GM23338 (cell line): ENCODE measurements around the gene COBLL1. TPM values are rescaled to one million over a fixed set of nuclear protein-coding genes. Genes with fewer than 3 reads are reported as not detected.

ENCODE experiments used
- ATAC-seq: fragments of 200-7000 bp; cut with Tn5 transposase; 3 replicates; pipeline ENCODE4 v1.9.1; 2020
- DNase-seq: peaks from one replicate; pipeline ENCODE4 v3.0.0-alpha.2; 2015; ENCODE audit warnings: low spot score
- H2AFZ ChIP-seq: fragments of 200-600 bp; sonication (generic); 2 replicates; pipeline ENCODE4 v1.8.0; 2016; ENCODE audit warnings: antibody characterized with exemption, mild to moderate bottlenecking, moderate library complexity
- H3F3A ChIP-seq: fragments of 200-600 bp; sonication (generic); replicated peaks from 2 replicates; pipeline ENCODE4 v1.8.0; 2017; ENCODE audit warnings: antibody characterized with exemption, mixed run types, low read depth
- H3K27ac ChIP-seq: fragments of 200-600 bp; sonication (generic); 2 replicates; pipeline ENCODE4 v1.6.1; 2016; ENCODE audit warnings: low read depth
- H3K27me3 ChIP-seq: fragments of 200-600 bp; sonication (generic); 2 replicates; pipeline ENCODE4 v1.8.0; 2016; ENCODE audit warnings: mild to moderate bottlenecking, mixed run types, moderate library complexity; ENCODE audit not compliant: insufficient read depth
- H3K36me3 ChIP-seq: fragments of 200-600 bp; sonication (generic); 2 replicates; pipeline ENCODE4 v1.8.0; 2016; ENCODE audit warnings: mild to moderate bottlenecking; ENCODE audit not compliant: insufficient read depth
- H3K4me1 ChIP-seq: fragments of 200-600 bp; sonication (generic); 2 replicates; pipeline ENCODE4 v1.8.0; 2016; ENCODE audit warnings: mild to moderate bottlenecking, moderate library complexity; ENCODE audit not compliant: insufficient read depth
- H3K4me2 ChIP-seq: fragments of 200-600 bp; sonication (generic); 2 replicates; pipeline ENCODE4 v1.7.1; 2017; ENCODE audit warnings: mixed run types
- H3K4me3 ChIP-seq: fragments of 200-600 bp; sonication (generic); 2 replicates; pipeline ENCODE4 v1.6.1; 2016; ENCODE audit warnings: mixed run types
- H3K79me2 ChIP-seq: fragments of 200-600 bp; sonication (generic); replicated peaks from 2 replicates; pipeline ENCODE4 v1.8.0; 2017; ENCODE audit warnings: mild to moderate bottlenecking; ENCODE audit not compliant: insufficient read depth
- H3K9me2 ChIP-seq: fragments of 200-600 bp; sonication (generic); 2 replicates; pipeline ENCODE4 v1.8.0; 2017; ENCODE audit not compliant: insufficient read depth
- H4K20me1 ChIP-seq: fragments of 200-600 bp; sonication (generic); replicated peaks from 2 replicates; pipeline ENCODE4 v1.8.0; 2017; ENCODE audit warnings: mild to moderate bottlenecking; ENCODE audit not compliant: insufficient read depth
- H3K27ac Mint-ChIP-seq: 2 replicates; pipeline ENCODE4 v1.8.0; 2020; ENCODE audit warnings: inconsistent platforms, mild to moderate bottlenecking, moderate library complexity, mixed read lengths
- H3K27me3 Mint-ChIP-seq: 3 replicates; pipeline ENCODE4 v1.8.0; 2022; ENCODE audit warnings: low read depth, mild to moderate bottlenecking, moderate library complexity, mixed read lengths, inconsistent platforms; ENCODE audit not compliant: insufficient read depth, poor library complexity
- H3K36me3 Mint-ChIP-seq: 3 replicates; pipeline ENCODE4 v1.8.0; 2021; ENCODE audit warnings: low read depth, mild to moderate bottlenecking, inconsistent platforms, moderate library complexity, mixed read lengths
- H3K4me1 Mint-ChIP-seq: 3 replicates; pipeline ENCODE4 v1.8.0; 2020; ENCODE audit warnings: mild to moderate bottlenecking, inconsistent platforms, mixed read lengths
- H3K4me3 Mint-ChIP-seq: 3 replicates; pipeline ENCODE4 v1.8.0; 2021; ENCODE audit warnings: moderate library complexity, mild to moderate bottlenecking, inconsistent platforms, mixed read lengths
- H3K9me3 Mint-ChIP-seq: 3 replicates; pipeline ENCODE4 v1.8.0; 2020; ENCODE audit warnings: moderate library complexity, mild to moderate bottlenecking, inconsistent platforms, mixed read lengths
- CREB1 ChIP-seq: fragments of 250-450 bp; sonication (Bioruptor Pico); IDR thresholded peaks from 2 replicates; pipeline ENCODE4 v1.5.0; 2020; ENCODE audit warnings: low read depth, mild to moderate bottlenecking, moderate library complexity
- EZH2 ChIP-seq: fragments of 200-600 bp; sonication (generic); IDR thresholded peaks from one replicate; pipeline ENCODE4 v1.8.0; 2017; ENCODE audit warnings: antibody characterized with exemption, mild to moderate bottlenecking, low read depth; ENCODE audit not compliant: unreplicated experiment
- EZH2phosphoT487 ChIP-seq: fragments of 200-600 bp; sonication (generic); IDR thresholded peaks from one replicate; pipeline ENCODE4 v1.8.1; 2018; ENCODE audit warnings: antibody characterized with exemption; ENCODE audit not compliant: unreplicated experiment
- JUNB ChIP-seq: IDR thresholded peaks from one replicate; pipeline ENCODE4 v1.6.1; 2016; ENCODE audit warnings: antibody characterized with exemption; ENCODE audit not compliant: unreplicated experiment
- NANOG ChIP-seq: IDR thresholded peaks from 2 replicates; pipeline ENCODE4 v1.6.1; 2016; ENCODE audit warnings: antibody characterized with exemption, borderline replicate concordance
- POLR2AphosphoS5 ChIP-seq: IDR thresholded peaks from 2 replicates; pipeline ENCODE4 v1.6.1; 2016; ENCODE audit warnings: antibody characterized with exemption, low read depth
- STAT1 ChIP-seq: IDR thresholded peaks from one replicate; pipeline ENCODE4 v1.6.1; 2016; ENCODE audit warnings: antibody characterized with exemption; ENCODE audit not compliant: unreplicated experiment
- polyA plus RNA-seq: library from polyadenylated mRNA; unstranded; fragments of >200 nt; fragmentation: Nextera tagmentation; extraction: Ambion mirVana; gene quantifications from 2 replicates; pipeline ENCODE4 v1.2.1, GENCODE V29; 2016
- total RNA-seq: library from RNA; depleted of rRNA; stranded (reverse); fragments of >200 nt; shearing (Covaris generic); gene quantifications from 2 replicates; pipeline ENCODE4 v1.2.3, GENCODE V29; 2014
- TF ChIP-seq, protein P1 (sequence below): IDR thresholded peaks from one replicate; pipeline ENCODE4 v1.6.1; 2018; ENCODE audit warnings: antibody characterized with exemption; ENCODE audit not compliant: unreplicated experiment
- TF ChIP-seq, protein P2 (sequence below): IDR thresholded peaks from 2 replicates; pipeline ENCODE4 v1.6.1; 2016; ENCODE audit warnings: antibody characterized with exemption
- TF ChIP-seq, protein P3 (sequence below), 2 experiments: fragments of 200-600 bp in 1 of 2; sonication (generic) in 1 of 2; conservative IDR thresholded peaks; 2 replicates each; pipeline versions ENCODE4 v1.5.1 to v1.6.1; 2016 to 2017; ENCODE audit warnings: antibody characterized with exemption in 2 of 2, low read depth in 2 of 2, mild to moderate bottlenecking in 2 of 2, moderate library complexity in 1 of 2
- TF ChIP-seq, protein P4 (sequence below): fragments of 250-450 bp; sonication (Bioruptor Pico); IDR thresholded peaks from 2 replicates; pipeline ENCODE4 v1.5.0; 2020; ENCODE audit warnings: mild to moderate bottlenecking, moderate library complexity

The COBLL1 gene
- total and polyA plus RNA-seq, 2 experiments from 2014 or later: 2.9 to 7.4 TPM

DNA sequence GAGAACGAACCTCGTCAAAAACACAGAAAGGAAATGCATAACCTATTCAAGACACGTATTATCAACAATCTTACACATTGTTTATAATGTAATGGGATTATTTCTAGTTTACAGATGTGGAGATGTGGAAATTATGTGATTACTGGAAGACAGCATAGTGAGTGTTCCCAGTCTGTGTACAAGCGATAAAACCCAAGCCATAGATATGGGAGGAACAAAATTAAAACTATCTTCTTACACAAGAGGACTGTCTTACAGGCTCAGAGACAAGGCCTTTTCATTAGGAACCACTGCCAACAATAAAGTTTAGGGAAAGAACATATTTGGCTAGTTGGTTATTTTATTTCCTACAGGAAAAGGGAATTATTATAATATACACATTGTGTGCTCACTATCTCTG lies 20.3 kb downstream of the COBLL1 start (continued):
- TF ChIP-seq JUNB: no peak
- TF ChIP-seq STAT1: no peak

DNA sequence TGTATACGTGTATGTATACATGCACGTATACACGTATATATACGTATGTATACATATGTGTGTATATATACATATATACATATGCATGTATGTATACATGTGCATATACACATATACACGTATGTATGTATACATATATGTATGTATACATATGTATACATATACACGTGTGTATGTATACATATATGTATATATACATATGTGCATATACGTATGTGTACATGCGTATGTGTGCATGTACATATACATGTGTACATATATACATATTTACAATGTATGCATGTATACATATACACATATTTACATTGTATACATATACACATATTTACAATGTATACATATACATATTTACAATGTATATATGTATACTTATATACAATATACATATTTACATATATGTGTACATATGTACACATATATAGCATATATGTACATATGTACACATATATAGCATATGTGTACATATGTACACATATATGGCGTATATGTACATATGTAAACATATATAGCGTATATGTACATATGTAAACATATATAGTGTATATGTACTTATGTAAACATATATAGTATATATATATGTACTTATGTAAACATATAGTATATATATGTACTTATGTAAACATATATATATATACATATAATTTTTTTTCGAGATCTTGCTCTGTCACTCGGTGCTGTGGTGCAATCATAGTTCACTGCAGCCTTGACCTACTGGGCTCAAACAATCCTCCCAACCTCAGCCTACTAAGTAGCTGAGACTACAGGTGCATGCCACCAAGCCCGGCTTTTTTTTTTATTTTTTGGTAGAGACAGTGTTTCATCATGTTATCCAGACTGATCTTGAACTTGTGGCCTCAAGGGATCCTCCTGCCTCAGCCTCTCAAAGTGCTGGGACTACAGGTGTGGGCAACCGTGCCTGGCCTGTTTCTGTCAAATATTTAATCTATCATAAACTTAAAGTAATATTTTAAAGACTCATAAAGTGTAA lies 23.2 kb downstream of the COBLL1 start:
- ATAC-seq (no peak), DNase-seq (no peak)
- Histone ChIP-seq H3K79me2 (no peaks in the 10 kb centered on the region), H4K20me1 (0 out of 2 replicates have a peak, but pooled peaks cover 3% of the 10 kb centered on the region), H3K36me3 (no peaks in the 10 kb centered on the region), H2AFZ (no peak overlapping the region), H3K27ac (no peak overlapping the region), H3K4me1 (no peaks in the 10 kb centered on the region), H3F3A (no peaks in the 10 kb centered on the region), H3K4me3 (no peak overlapping the region), H3K9me2 (0 out of 2 replicates have a peak, but pooled peaks cover 3% of the 10 kb centered on the region), H3K27me3 (no peaks in the 10 kb centered on the region), H3K4me2 (no peak overlapping the region)
- no peaks in the 10 kb centered on the region for H3K9me3 Mint-ChIP-seq
- peaks cover 1% of the 10 kb centered on the region for H3K27me3 Mint-ChIP-seq
- H3K4me3 Mint-ChIP-seq: no peak overlapping the region
- H3K36me3 Mint-ChIP-seq: no peaks in the 10 kb centered on the region
- no peak overlapping the region for H3K27ac Mint-ChIP-seq
- no peaks in the 10 kb centered on the region for H3K4me1 Mint-ChIP-seq
- TF ChIP-seq EZH2 (no peak), EZH2phosphoT487 (no peak), CREB1 (no peak), STAT1 (no peak), NANOG (no peak), JUNB (no peak), POLR2AphosphoS5 (no peak)
- TF ChIP-seq, protein P1, sequence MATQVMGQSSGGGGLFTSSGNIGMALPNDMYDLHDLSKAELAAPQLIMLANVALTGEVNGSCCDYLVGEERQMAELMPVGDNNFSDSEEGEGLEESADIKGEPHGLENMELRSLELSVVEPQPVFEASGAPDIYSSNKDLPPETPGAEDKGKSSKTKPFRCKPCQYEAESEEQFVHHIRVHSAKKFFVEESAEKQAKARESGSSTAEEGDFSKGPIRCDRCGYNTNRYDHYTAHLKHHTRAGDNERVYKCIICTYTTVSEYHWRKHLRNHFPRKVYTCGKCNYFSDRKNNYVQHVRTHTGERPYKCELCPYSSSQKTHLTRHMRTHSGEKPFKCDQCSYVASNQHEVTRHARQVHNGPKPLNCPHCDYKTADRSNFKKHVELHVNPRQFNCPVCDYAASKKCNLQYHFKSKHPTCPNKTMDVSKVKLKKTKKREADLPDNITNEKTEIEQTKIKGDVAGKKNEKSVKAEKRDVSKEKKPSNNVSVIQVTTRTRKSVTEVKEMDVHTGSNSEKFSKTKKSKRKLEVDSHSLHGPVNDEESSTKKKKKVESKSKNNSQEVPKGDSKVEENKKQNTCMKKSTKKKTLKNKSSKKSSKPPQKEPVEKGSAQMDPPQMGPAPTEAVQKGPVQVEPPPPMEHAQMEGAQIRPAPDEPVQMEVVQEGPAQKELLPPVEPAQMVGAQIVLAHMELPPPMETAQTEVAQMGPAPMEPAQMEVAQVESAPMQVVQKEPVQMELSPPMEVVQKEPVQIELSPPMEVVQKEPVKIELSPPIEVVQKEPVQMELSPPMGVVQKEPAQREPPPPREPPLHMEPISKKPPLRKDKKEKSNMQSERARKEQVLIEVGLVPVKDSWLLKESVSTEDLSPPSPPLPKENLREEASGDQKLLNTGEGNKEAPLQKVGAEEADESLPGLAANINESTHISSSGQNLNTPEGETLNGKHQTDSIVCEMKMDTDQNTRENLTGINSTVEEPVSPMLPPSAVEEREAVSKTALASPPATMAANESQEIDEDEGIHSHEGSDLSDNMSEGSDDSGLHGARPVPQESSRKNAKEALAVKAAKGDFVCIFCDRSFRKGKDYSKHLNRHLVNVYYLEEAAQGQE: no peak
- TF ChIP-seq, protein P2, sequence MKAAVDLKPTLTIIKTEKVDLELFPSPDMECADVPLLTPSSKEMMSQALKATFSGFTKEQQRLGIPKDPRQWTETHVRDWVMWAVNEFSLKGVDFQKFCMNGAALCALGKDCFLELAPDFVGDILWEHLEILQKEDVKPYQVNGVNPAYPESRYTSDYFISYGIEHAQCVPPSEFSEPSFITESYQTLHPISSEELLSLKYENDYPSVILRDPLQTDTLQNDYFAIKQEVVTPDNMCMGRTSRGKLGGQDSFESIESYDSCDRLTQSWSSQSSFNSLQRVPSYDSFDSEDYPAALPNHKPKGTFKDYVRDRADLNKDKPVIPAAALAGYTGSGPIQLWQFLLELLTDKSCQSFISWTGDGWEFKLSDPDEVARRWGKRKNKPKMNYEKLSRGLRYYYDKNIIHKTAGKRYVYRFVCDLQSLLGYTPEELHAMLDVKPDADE: no peak
- TF ChIP-seq, protein P3, sequence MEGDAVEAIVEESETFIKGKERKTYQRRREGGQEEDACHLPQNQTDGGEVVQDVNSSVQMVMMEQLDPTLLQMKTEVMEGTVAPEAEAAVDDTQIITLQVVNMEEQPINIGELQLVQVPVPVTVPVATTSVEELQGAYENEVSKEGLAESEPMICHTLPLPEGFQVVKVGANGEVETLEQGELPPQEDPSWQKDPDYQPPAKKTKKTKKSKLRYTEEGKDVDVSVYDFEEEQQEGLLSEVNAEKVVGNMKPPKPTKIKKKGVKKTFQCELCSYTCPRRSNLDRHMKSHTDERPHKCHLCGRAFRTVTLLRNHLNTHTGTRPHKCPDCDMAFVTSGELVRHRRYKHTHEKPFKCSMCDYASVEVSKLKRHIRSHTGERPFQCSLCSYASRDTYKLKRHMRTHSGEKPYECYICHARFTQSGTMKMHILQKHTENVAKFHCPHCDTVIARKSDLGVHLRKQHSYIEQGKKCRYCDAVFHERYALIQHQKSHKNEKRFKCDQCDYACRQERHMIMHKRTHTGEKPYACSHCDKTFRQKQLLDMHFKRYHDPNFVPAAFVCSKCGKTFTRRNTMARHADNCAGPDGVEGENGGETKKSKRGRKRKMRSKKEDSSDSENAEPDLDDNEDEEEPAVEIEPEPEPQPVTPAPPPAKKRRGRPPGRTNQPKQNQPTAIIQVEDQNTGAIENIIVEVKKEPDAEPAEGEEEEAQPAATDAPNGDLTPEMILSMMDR (conservative IDR thresholded peaks at IDR 0.05; ENCODE audit: low read depth in 2 of 2): no peak
- TF ChIP-seq, protein P4, sequence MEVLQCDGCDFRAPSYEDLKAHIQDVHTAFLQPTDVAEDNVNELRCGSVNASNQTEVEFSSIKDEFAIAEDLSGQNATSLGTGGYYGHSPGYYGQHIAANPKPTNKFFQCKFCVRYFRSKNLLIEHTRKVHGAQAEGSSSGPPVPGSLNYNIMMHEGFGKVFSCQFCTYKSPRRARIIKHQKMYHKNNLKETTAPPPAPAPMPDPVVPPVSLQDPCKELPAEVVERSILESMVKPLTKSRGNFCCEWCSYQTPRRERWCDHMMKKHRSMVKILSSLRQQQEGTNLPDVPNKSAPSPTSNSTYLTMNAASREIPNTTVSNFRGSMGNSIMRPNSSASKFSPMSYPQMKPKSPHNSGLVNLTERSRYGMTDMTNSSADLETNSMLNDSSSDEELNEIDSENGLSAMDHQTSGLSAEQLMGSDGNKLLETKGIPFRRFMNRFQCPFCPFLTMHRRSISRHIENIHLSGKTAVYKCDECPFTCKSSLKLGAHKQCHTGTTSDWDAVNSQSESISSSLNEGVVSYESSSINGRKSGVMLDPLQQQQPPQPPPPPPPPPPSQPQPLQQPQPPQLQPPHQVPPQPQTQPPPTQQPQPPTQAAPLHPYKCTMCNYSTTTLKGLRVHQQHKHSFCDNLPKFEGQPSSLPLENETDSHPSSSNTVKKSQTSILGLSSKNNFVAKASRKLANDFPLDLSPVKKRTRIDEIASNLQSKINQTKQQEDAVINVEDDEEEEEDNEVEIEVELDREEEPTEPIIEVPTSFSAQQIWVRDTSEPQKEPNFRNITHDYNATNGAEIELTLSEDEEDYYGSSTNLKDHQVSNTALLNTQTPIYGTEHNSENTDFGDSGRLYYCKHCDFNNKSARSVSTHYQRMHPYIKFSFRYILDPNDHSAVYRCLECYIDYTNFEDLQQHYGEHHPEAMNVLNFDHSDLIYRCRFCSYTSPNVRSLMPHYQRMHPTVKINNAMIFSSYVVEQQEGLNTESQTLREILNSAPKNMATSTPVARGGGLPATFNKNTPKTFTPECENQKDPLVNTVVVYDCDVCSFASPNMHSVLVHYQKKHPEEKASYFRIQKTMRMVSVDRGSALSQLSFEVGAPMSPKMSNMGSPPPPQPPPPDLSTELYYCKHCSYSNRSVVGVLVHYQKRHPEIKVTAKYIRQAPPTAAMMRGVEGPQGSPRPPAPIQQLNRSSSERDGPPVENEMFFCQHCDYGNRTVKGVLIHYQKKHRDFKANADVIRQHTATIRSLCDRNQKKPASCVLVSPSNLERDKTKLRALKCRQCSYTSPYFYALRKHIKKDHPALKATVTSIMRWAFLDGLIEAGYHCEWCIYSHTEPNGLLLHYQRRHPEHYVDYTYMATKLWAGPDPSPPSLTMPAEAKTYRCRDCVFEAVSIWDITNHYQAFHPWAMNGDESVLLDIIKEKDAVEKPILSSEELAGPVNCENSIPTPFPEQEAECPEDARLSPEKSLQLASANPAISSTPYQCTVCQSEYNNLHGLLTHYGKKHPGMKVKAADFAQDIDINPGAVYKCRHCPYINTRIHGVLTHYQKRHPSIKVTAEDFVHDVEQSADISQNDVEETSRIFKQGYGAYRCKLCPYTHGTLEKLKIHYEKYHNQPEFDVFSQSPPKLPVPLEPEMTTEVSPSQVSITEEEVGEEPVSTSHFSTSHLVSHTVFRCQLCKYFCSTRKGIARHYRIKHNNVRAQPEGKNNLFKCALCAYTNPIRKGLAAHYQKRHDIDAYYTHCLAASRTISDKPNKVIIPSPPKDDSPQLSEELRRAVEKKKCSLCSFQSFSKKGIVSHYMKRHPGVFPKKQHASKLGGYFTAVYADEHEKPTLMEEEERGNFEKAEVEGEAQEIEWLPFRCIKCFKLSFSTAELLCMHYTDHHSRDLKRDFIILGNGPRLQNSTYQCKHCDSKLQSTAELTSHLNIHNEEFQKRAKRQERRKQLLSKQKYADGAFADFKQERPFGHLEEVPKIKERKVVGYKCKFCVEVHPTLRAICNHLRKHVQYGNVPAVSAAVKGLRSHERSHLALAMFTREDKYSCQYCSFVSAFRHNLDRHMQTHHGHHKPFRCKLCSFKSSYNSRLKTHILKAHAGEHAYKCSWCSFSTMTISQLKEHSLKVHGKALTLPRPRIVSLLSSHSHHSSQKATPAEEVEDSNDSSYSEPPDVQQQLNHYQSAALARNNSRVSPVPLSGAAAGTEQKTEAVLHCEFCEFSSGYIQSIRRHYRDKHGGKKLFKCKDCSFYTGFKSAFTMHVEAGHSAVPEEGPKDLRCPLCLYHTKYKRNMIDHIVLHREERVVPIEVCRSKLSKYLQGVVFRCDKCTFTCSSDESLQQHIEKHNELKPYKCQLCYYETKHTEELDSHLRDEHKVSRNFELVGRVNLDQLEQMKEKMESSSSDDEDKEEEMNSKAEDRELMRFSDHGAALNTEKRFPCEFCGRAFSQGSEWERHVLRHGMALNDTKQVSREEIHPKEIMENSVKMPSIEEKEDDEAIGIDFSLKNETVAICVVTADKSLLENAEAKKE (CRISPR knock-in tag): no peak
